Measurements from ENCODE around the gene NUP210L.

GRCh38 chr1:154087574-154087973 lies 67.3 kb downstream of the NUP210L start:
- TF ChIP-seq CTCF (IDR thresholded peaks at IDR 0.05 in 2 of 3, conservative IDR thresholded peaks at IDR 0.05 in 1 of 3; ENCODE audit: borderline replicate concordance in 1 of 3, insufficient read depth in 1 of 3, low read depth in 2 of 3, low read length in 2 of 3) (no peak), ZNF274 (IDR thresholded peaks at IDR 0.05; ENCODE audit: low read depth, low read length) (no peak), SRF (IDR thresholded peaks at IDR 0.05; ENCODE audit: low read depth) (no peak), POLR2A (IDR thresholded peaks at IDR 0.05; ENCODE audit: borderline replicate concordance, extremely low read depth, insufficient read depth, insufficient read length) (no peak), RAD21 (IDR thresholded peaks at IDR 0.05; ENCODE audit: low read depth) (no peak), EGR1 (IDR thresholded peaks at IDR 0.05; ENCODE audit: low read depth) (no peak), SIN3A (IDR thresholded peaks at IDR 0.05; ENCODE audit: low read depth) (no peak), CEBPB (IDR thresholded peaks at IDR 0.05; ENCODE audit: low read depth) (no peak), ZFX (IDR thresholded peaks at IDR 0.05) (no peak), POLR2AphosphoS5 (IDR thresholded peaks at IDR 0.05; ENCODE audit: low read depth, low read length) (no peak), EZH2phosphoT487 (IDR thresholded peaks at IDR 0.05; ENCODE audit: borderline replicate concordance) (no peak), EZH2 (IDR thresholded peaks at IDR 0.05) (no peak)
- TF ChIP-seq, protein P1, sequence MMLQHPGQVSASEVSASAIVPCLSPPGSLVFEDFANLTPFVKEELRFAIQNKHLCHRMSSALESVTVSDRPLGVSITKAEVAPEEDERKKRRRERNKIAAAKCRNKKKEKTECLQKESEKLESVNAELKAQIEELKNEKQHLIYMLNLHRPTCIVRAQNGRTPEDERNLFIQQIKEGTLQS (IDR thresholded peaks at IDR 0.05): no peak
